Sigmoid colon (tissue), 4 donors: ENCODE data around the gene LSM2.

ENCODE experiments used
- CTCF ChIP-seq, 4 experiments: fragments of 450-650 bp in 3 of 4; fragments of 200-600 bp in 1 of 4; IDR thresholded peaks; one replicate each; pipeline ENCODE4 v1.5.1; 2016 to 2019; ENCODE audit warnings: antibody characterized with exemption in 4 of 4, mild to moderate bottlenecking in 3 of 4, moderate library complexity in 2 of 4
- EP300 ChIP-seq, 4 donors: sonication (generic); formaldehyde crosslinking; IDR thresholded peaks; one replicate each; pipeline ENCODE4 v1.6.1; 2017; ENCODE audit warnings: antibody characterized with exemption in 4 of 4
- POLR2A ChIP-seq, 2 donors: fragments of 450-650 bp; IDR thresholded peaks; one replicate each; pipeline ENCODE4 v1.6.1; 2016; ENCODE audit warnings: antibody characterized with exemption in 2 of 2, mild to moderate bottlenecking in 2 of 2, moderate library complexity in 2 of 2
- POLR2AphosphoS5 ChIP-seq, 4 donors: sonication (generic); formaldehyde crosslinking; IDR thresholded peaks; one replicate each; pipeline ENCODE4 v1.6.1; 2017; ENCODE audit warnings: antibody characterized with exemption in 4 of 4

GRCh38 chr6:31775633-31776484 lies 30.9 kb downstream of the LSM2 start:
- no peak for TF ChIP-seq CTCF (IDR thresholded peaks at IDR 0.05)
- no peak for TF ChIP-seq EP300 (IDR thresholded peaks at IDR 0.05)
- TF ChIP-seq POLR2A (IDR thresholded peaks at IDR 0.05), result no peak
- no peak for TF ChIP-seq POLR2AphosphoS5 (IDR thresholded peaks at IDR 0.05)
